Measurements from ENCODE around the gene THY1.
"Not testable (repeated sequence)": the region's sequence is repeated elsewhere in the genome, so short reads cannot be mapped to it uniquely, and the experiment has no call there.

THY1 gene

DNA sequence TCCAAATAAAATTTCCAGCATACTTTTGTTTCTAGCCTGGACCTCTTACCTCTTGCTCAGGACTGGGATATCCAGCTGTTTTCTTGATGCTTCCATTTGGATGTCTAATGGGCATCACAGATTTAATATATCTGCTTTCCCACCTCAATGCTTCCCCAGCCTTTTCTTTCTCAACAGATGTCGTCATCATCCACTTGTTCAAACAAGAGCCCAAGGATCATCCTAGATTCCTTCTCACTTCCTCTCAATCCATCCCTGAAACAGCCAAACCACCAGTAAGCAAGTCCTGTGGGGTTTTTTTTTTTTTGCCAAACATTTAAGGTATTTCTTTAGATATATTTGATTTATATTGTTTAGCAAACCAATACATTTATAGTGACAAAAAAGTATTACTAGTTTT lies 12.5 kb downstream of the THY1 start:
- TF ChIP-seq, protein P1, sequence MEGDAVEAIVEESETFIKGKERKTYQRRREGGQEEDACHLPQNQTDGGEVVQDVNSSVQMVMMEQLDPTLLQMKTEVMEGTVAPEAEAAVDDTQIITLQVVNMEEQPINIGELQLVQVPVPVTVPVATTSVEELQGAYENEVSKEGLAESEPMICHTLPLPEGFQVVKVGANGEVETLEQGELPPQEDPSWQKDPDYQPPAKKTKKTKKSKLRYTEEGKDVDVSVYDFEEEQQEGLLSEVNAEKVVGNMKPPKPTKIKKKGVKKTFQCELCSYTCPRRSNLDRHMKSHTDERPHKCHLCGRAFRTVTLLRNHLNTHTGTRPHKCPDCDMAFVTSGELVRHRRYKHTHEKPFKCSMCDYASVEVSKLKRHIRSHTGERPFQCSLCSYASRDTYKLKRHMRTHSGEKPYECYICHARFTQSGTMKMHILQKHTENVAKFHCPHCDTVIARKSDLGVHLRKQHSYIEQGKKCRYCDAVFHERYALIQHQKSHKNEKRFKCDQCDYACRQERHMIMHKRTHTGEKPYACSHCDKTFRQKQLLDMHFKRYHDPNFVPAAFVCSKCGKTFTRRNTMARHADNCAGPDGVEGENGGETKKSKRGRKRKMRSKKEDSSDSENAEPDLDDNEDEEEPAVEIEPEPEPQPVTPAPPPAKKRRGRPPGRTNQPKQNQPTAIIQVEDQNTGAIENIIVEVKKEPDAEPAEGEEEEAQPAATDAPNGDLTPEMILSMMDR (IDR thresholded peaks at IDR 0.05; ENCODE audit: extremely low read depth, missing control alignments) = no peak
- no peak for DNase-seq (ENCODE audit: low spot score)

DNA sequence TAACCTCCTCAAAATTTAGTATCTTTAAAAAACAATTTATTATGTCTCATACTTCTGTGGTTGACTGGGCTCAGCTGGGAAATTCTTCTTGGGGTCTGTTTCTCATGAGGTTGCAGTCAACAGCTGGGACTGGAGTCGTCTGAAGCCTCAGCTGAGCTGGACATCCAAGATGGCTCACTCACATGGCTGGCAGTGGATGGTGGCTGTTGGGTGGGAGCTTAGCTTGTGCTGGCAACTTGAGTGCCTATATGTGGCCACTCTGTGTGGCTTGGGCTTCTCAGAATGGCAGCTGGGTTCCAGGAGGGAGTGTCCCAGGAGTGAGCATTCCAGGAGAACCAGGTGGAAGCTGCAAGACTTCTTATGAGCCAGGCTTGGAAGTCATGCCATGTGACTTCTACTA lies 13.2 kb downstream of the THY1 start:
- TF ChIP-seq, protein P1 (IDR thresholded peaks at IDR 0.05; ENCODE audit: extremely low read depth, missing control alignments) = no peak
- no peak for DNase-seq (ENCODE audit: low spot score)

DNA sequence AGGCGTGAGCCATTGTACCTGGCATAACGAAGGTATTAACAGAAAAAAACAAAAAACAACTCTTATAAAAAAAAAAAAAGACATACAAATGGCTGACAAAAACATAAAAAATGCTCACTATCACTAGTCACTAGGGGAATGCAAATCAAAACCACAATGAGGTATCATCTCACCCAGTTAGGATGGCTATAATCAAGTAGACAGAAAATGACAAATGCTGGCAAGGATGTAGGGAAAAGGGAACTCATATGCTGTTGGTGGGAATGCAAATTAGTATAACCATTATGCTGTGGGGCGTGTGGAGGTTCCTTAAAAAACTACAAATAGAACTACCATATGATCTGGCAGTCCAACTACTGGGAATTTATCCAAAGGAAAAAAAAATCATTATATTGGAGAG lies 17.0 kb downstream of the THY1 start:
- DNase-seq (ENCODE audit: low spot score) = no peak
- TF ChIP-seq, protein P1 (IDR thresholded peaks at IDR 0.05; ENCODE audit: extremely low read depth, missing control alignments) = no peak

DNA sequence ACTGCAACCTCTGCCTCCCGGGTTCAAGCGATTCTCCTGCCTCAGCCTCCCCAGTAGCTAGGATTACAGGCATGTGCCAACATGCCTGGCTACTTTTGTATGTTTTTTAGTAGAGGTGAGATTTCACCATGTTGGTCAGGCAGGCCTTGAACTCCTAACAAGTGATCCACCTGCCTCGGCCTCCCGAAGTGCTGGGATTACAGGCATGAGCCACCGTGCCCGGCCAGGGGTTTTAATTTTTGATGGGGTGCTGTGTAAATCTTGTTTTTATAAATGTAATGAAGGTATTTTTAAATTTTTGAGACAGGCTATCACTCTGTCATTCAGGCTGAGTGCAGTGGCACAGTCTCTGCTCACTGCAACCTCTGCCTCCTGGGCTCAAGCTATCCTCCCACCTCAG lies 17.5 kb downstream of the THY1 start:
- not testable (repeated sequence) for DNase-seq (ENCODE audit: low spot score)

DNA sequence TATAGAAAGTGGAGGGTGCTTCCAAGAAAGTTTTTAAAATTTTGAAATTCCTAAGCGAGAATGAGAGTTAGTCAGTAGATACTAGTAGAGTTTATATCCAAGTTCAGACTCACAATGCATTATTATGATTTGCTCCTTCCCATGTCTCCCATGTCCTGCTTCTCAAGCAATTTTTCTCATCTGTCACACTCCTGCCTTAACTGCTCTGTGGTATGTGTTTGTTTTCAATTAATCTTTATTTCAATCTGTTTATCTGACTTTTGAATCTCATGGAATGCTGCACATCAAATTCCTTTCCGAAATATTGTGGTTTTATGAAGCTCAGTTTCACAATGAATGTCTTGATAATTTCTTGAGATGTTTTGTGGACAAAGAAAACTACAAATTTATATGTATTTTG lies 18.1 kb downstream of the THY1 start:
- TF ChIP-seq, protein P1 (IDR thresholded peaks at IDR 0.05; ENCODE audit: extremely low read depth, missing control alignments) = no peak
- no peak for DNase-seq (ENCODE audit: low spot score)

DNA sequence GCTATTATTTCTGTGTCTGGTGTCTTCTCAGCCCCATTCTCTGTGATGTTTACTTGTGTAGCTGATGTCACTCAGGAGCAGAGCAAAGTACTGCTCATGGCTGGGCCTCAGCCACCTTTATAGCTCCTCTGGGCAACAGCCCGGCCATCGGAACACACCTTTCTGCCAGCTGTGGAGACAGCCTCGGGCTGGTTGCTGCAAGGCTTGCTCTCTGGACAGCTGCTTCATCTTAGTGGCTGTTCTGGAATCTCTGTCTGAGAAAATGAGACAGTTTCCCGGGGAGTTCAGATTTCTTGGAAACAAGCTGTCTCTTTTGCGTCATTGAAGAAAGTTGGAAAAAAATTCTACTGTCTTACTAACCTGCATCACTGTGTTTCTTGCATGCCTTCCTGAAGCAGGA lies 20.0 kb downstream of the THY1 start:
- no peak for DNase-seq (ENCODE audit: low spot score)
- TF ChIP-seq, protein P1 (IDR thresholded peaks at IDR 0.05; ENCODE audit: extremely low read depth, missing control alignments) = no peak

DNA sequence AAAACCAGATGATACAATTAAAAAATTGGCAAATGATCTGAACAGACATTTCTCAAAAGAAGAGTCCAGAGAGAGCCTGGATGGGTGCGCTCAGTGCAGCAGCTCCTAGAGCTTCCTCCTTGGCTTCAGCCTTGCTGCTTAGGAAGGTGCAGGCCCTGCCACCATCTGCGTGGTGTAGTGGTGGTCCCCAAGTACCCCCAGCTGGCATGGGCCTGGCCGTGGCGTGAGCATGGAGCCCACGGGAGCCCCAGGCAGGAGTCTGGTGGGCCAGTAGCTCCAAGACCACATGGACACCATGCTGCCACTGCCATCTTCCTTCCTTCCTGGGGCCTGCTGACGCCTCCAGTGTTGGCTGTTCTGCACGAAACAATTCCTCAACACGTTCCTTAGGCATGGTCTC lies 20.5 kb downstream of the THY1 start:
- no peak for DNase-seq (ENCODE audit: low spot score)
- TF ChIP-seq, protein P1 (IDR thresholded peaks at IDR 0.05; ENCODE audit: extremely low read depth, missing control alignments) = no peak

DNA sequence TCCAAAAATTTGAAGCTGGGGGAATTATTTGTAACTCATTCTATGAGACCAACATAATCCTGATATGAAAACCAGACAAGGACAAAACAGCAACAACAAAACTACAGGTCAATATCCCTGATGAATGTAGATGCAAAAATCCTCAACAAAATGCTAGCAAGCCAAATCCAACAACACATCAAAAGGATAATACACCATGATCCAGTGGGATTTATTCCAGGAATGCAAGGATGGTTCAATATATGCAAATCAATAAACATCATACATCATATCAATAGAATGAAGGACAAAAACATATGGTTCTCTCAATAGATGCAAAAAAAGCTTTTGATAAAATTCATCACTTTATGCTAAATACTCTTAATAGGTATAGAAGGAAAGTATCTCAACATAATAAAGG lies 22.1 kb downstream of the THY1 start:
- TF ChIP-seq, protein P1 (IDR thresholded peaks at IDR 0.05; ENCODE audit: extremely low read depth, missing control alignments) = no peak
- DNase-seq (ENCODE audit: low spot score) = no peak
